Occipital lobe (tissue), 2 donors: ENCODE data around the gene GPD1L. TPM values are rescaled to one million over a fixed set of nuclear protein-coding genes. Genes with fewer than 3 reads are reported as not detected.
"Not testable (repeated sequence)": the region's sequence is repeated elsewhere in the genome, so short reads cannot be mapped to it uniquely, and the experiment has no call there.

Experiments
- DNase-seq: peaks from one replicate; lab custom pipeline; 2025; lab: John Stamatoyannopoulos, UW
- total RNA-seq: library from RNA; depleted of rRNA; stranded (reverse); fragments of >200 nt; gene quantifications from one replicate; pipeline ENCODE4 v1.2.3, GENCODE V29; 2014

The GPD1L gene
- total RNA-seq, 1 donor from 2014 or later = 78.8 TPM

DNA sequence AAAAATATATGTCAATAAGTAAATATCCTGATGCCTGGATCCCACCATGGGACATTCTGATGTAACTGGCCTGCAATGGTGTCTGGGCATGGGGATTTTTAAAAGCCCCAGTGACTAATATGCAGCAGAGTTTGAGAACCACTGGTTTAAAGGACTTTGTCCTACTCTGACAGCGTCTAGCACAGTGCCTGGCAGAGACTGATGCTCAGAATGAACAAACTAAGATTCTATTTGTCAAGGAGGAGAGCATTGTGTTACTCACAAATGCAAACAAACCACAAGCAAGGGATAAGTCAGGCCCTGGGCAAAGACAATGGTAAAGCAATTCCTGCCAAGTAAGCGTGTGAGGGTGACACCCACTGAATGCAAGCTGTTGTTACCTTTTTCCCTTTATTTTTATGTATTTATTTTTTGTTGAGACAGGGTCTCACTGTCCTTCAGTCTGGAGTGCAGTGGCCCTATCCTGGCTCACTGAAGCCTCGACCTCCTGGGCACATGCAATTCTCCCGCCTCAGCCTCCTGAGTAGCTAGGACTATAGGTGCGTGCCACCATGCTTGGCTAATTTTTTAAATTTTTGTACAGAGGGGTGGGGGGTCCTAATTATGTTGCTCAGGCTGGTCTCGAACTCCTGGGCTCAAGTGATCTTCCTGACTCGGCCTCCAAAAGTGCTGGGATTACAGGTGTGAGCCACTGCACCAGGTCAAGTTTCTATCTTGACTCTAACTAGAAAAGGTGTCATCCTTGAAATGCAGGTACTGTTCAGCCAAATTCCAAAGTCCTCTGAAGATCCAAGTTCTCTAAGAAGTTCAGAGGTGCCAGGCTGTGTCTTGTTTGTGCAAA lies 909 bp upstream of the GPD1L start:
- no peak for DNase-seq

DNA sequence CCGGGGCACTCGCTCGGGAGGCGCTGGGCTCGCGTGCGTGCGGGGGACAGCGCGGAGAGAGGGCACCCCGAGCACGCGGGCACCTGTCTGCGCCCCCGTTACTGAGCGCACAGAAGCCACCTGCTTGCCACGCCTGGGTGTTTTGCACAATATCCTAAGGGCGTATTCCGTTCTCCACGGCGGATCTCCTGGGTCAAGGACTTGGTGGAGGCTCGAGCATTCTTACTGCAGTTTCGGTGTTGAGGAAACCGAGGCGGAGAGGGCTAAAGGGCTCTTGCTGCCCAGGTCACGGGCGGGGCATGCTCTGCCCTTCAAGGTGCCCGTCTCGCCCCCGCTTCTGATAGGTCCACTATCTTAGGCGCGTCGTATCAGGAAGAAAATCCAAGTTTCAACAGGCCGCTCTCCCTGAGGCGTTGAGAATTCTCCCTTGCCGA lies 526 bp downstream of the GPD1L start:
- no peak for DNase-seq

DNA sequence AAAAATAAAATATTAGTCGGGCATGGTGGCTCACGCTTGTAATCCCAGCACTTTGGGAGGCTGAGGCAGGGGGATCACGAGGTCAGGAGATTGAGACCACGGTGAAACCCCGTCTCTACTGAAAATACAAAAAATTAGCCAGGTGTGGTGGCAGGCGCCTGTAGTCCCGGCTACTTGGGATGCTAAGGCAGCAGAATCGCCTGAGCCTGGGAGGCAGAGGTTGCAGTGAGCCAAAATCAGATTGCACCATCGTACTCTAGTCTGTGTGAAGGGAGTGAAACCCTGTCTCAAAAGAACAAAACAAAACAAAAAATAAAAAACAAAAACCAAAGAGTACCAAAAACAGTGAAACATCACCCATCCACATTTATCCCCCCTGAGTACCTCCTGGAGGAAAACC lies 1.8 kb downstream of the GPD1L start:
- not testable (repeated sequence) for DNase-seq

DNA sequence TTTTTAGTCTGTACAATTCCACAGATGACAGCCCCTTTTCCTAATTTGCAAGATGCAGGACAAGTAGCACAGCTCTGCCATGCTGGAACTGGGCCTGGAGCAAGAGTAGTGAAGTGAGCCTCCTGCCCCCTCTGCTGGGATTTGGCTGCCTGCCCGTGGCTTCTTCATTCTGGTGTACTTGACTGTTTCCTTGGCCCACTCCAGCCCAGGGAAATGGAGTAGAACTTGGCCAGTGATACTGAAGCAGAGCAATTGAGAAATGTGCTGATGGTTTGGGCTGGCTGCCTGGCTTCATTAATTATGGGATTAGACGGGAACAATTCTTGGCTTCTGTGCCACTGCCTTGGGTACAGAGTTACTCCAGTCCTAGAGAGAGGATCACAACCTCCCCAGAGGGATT lies 2.8 kb downstream of the GPD1L start:
- peak; percentile 44 for DNase-seq

DNA sequence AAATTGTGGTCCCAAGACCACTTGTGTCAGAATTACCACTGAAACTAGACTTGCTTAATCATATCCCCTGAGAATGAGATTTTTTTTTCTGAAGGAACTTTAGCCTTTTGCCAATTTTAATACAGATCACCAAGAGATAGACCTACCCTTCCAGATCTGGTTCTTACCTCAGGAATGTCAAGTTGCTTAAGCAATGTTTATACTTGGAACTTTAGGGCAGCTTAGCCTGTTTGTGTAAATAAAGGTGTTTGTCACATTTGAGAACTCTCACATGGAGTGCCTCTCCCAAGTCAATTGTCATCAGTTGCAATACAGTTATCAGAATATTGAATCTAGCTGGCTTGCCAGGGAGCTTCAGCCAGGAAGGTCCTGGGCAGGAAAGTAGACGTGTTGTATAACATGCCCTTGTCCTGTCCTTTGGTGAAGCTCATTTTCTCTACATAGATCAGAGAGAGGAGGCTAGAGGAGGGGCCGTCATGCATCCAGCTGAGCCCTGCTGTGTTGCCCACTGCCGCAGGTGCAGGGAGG lies 3.9 kb downstream of the GPD1L start:
- DNase-seq = no peak

DNA sequence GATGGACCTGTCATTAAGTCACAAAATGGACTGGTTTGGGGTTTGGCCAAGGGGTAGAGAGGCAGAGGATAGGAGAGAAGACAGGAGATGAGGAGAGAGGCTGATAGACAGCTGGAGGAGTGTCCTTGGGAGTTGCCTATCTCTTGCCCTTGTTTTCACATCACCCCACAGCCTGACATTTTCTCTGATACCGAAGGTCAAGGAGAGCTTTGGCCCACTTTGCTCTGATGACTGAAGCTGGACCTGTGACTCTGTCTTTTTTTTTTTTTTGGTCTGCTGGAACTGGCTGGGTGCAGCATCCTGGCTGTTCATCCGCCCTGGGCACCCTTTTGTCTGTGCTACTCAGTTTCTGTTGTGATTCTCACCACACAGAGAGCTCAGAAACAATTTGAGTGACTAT lies 5.1 kb downstream of the GPD1L start:
- no peak for DNase-seq

DNA sequence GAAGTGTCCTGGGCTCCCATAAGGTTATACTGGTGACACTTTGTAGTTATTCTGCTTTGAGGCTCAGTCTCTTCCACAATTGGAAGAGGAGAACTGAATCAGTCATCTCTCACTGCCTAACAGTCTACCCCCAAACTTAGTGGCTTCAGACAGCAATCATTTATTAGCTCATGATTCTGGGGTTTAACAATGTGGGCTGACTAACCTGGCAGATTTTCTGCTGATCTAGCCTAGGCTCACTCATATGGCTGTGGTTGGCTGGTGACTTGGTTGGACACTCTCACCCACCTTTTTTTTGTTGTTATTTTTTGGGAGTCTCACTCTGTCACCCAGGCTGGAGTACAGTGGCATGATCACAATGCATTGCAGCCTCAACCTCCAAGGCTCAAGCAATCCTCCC lies 7.1 kb downstream of the GPD1L start:
- DNase-seq = no peak

DNA sequence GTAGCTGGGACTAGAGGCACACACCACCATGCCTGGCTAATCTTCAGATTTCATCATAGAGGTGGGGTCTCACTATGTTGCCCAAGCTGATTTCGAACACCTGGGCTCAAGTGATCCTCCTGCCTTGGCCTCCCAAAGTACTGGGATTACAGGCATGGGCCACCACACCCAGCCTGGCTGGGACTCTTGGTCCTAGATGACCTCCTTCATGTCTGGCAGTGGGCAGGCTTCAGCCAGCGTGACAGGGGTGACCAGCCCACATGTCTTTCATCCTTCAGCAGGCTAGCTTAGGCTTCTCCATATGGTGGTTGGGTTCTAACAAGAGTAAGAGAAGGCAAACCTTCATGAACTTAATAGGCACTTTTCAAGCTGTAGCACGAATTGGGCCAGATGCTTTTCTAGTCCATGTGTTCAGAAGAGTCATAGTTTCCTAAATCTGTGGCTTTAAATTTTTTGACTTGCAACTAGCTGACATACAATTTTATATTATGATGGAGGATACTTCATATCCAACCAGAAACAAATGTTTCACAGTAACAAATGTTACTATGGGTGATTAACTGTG lies 7.6 kb downstream of the GPD1L start:
- no peak for DNase-seq

DNA sequence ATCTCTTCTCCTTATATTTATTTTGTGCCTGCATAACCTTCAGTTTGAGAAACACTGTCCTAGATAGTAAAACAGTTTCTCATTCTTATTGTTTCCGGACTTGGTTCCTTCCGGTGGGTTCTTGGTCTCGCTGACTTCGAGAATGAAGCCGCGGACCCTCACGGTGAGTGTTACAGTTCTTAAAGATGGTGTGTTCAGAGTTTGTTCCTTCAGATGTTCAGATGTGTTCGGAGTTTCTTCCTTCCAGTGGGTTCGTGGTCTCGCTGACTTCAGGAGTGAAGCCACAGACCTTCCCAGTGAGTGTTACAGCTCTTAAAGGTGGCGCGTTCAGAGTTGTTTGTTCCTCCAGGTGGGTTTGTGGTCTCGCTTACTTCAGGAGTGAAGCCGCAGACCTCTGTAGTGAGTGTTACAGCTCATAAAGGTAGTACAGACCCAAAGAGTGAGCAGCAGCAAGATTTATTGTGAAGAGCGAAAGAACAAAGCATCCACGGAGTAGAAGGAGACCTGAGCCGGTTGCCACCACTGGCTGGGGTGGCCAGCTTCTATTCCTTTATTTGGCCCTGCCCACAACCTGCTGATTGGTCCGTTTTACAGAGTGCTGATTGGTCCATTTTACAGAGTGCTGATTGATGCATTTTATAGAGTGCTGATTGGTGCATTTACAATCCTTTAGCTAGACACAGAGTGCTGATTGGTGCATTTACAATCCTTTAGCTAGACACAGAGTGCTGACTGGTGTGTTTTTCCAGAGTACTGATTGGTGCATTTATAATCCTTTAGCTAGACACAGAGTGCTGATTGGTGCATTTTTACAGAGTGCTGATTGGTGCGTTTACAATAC lies 8.3 kb downstream of the GPD1L start:
- not testable (repeated sequence) for DNase-seq

DNA sequence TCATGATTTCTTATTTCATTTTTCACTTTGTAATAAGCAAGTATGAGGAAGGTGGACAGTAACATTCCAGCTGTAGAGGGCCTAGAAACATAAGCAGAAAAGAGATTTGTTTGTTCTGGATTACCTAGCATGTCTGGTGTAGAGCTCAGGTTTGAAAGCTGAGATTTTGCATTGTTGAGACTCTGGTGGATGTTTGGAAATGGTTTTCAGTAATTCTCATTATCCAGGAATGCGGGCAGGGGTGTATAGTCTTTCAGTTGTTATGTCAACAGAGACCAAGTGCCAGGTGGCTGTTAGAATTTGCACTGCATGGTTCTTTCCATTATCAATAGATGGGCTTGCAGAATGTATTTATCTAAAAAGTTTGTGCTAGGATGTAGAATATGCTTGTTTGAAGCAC lies 10.9 kb downstream of the GPD1L start:
- no peak for DNase-seq

DNA sequence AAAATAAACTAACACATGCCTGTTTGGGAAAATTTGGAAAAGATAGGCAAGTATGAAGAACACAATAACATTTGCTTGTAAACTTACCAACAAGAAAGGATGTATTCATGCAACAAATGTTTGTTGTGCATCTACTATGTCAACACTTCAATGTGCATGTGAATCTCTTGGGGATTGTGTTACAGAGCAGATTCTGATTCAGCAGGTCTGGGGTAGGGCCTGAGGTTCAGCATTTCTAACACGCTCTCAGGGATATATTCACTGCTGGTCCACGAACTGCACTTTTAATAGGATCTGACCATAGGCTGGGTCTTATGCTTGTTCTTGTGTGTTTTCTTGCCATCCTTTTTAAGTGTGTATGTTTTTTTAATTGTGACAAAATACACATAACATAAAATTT lies 11.8 kb downstream of the GPD1L start:
- no peak for DNase-seq

DNA sequence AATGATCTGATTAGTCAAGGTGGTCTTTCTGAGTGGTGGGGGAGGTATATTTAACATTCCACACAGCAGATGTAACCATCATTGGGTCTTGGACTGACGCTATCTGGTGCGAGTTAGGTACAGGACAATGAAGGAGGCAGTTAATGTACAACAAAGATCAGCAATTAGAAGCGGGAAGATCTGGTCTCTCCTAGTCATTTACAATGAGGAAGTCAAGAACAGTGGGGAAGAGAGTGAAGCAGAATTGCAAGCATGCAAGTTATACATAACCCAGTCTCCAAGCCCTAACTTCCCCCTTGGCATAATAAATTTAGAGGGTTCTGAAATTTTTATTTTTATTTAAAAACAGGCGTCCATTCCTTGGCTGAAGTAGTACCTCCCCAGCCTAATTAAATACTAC lies 14.1 kb downstream of the GPD1L start:
- no peak for DNase-seq

DNA sequence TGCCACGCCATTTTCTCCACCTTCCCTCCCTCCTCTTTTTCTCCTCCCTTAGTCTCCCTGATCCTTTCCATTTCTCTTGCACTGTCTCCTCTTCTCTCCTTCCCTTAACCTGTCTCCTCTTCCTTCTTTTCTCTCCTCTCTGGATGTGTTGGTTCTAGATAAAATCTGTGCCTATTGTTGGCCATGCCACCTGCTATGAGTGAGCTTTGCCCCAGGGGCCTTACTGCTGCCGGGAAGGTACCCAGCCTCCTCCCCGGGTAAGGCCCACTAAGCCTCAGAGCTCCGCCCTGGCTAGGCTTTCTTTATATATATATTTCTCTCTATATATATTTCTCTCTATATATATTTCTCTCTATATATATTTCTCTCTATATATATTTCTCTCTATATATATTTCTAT lies 14.7 kb downstream of the GPD1L start:
- no peak for DNase-seq

DNA sequence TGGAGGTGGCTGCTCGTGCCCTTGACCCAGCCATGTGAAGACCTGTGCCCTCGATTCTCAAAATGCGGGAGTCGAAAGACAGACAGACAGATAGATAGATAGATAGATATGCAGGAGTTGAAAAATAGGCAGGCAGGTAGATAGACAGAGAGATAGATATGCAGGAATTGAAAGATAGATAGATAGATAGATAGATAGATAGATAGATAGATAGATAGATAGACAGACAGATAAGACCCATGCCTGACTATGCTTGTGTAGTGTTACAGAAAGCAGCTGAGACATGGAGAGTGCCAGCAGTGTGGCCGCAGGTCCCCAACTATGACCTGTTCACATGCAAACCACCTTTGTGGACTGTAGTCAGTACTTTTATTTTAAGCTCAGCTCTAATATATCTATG lies 17.2 kb downstream of the GPD1L start:
- no peak for DNase-seq

DNA sequence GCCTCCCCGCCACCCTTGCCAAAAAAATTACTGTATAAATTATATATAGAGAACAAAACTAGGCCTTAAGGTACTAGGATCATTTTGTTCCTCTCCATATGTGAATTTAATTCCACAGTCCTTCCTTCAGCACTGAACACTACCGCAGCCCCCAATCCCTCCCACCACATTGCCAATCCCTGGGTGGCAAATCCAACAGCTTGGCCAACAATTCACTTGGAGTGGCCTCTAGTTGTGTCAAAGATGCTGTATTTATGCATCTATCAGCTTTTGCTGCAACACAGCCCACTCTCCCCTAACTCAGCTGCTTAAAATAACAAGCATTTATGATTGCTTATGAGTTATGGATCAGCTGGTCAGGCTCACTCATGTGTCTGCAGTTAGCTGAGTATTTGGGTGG lies 18.6 kb downstream of the GPD1L start:
- DNase-seq = no peak

DNA sequence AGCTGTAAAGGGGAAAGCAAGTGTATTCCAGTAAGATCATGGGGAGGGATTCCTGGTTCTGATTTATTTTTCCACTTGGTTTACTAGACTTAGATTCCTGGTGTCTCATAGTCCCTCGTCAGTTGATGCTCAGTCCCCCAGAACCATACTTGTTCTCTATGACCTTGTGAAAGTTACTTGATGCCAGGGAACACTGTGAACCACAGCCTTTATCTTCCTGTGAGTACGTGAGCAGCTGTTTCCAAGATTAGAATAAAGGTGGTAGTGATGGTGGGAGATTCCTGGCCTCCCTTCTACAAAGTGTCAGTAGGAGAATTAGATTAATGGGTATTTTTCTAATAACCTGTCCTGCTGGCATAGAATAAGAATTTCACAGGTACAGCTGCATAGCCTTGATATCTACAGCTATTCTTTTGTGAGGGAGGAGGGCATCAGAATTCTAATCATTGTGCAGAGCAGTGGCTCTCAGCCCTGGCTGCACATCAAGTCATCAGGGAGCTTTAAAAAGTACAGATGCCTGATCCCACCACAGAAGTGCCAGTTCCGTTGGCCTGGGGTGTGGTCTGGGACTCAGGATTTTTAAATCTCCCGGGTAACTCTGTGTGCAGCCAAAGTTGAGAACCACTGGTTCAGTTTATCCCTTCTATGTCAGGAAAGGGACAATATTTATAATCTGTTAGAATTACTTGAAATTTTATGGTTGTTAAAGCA lies 20.0 kb downstream of the GPD1L start:
- DNase-seq = no peak

DNA sequence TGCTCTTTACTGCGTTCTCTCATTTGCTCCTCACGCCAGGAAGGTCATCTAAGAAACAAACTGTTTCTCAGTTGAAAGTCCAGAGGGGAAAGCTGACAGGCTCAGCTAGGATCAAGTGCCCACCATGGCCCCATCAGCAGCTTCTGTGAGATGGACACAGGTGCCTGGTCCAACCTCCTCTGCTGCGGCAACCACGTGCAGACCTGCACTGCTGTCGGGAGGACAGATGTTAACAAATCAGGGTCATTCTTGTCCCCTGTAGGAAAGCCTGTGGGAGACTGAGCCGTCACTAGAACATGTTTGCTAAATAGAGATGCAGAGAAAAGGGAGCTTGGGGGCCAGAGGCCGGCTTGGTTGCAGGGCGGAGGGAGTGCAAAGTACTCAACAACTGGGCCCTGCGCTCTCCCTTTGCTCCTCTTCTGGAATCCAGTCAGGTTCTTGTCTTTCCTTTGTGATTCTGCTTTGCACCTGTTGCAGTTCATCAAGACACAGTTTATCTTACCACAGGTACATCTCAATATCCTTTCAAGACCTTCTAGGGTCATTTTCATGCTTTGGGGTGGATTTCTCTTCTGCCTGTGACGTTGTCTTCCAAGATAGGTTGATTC lies 20.9 kb downstream of the GPD1L start:
- no peak for DNase-seq

DNA sequence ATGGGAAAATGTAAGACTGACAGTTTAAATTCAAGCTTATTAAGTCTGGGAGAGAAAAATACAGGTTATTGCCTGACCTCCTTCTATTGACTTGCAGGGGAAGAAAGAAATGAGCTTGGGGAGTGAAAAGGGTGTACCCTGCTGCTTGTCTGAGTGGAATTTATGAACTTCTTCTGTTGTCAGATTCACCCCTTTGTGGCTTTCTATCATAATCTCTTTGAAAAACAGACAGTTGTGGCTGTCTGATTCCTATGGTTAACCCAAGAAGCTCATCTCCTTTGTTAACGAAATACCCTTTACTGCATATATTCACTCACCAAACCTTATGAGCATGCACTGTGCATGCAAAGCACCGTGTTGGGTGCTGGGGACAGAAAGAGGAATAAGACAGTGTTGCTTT lies 22.5 kb downstream of the GPD1L start:
- DNase-seq = no peak

DNA sequence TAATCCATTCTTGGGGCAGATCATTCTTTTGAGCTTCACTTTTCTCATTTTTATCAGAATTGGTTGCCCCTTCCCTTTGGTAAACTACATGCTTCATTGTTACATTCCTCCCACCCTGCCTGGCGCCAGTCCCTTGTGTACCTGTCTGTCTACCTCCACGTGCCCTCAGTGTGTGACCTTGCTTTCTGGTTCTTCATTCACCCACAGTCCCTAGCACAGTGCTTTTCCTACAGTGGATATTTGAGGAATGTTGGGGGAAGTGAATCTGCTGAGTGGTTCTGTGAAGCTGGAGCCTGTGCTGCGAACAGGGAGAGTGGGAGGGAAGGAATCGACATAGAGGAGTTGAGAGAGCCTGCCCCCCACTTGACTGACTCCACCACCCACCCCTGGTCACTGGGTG lies 23.4 kb downstream of the GPD1L start:
- no peak for DNase-seq

DNA sequence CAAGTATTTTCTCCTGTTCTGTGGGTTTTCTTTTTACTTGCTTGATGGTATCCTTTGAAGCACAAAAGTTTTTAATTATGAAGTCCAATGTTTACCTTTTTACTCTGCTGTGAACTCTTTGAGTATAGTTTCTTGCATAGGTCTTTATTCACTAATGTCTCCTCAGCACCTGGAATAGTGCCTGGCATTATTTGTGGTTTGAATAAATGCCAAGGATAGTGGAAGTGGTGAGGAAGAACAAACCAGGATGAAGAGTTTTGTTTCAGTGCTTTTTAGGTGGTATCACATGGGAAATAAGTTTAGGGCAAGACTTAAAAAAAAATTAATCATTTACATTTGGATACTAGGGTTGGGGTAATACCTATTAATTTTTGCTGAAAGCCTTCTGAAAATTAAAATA lies 25.7 kb downstream of the GPD1L start:
- no peak for DNase-seq

DNA sequence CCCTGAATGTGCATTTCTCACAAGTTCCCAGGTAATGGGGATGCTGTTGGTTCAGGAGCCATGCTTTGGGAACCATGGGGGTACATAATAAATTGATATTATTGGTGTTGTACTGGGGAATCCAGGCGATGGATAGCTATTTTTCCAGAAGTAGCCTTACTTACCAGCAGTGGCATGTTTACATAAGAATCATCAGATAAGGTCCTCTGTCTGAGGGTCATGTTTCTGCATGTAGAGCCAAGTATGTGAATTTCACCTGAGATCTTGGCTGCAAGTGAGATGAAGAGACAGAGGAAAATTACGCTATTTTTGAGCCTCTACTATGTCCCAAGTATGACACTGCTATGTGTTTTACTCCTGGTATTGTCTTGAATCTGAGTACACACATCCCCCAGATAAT lies 26.3 kb downstream of the GPD1L start:
- no peak for DNase-seq
